Astrocyte (in vitro differentiated cells and primary cell): ENCODE measurements around the gene MDM2.

Source experiments
- CTCF ChIP-seq: IDR thresholded peaks from 2 replicates; pipeline ENCODE4 v1.5.1; 2011; ENCODE audit warnings: low read depth, mild to moderate bottlenecking, inconsistent platforms, low read length, moderate library complexity; ENCODE audit not compliant: insufficient read depth
- EZH2 ChIP-seq: IDR thresholded peaks from 2 replicates; pipeline ENCODE4 v1.6.1; 2012; ENCODE audit warnings: mild to moderate bottlenecking, low read length, inconsistent platforms; ENCODE audit not compliant: insufficient read depth

- no peak for TF ChIP-seq CTCF
- no peak for TF ChIP-seq EZH2
These were observed 63.4 kb downstream of the MDM2 start for GRCh38 chr12:68871396-68871795.
